Activated CD4-positive, alpha-beta T cell treated with anti-CD3 and anti-CD28 coated beads for 24 hours (primary cell): ENCODE data around the gene COL2A1.

Experiments used
- DNase-seq, 2 donors: peaks; one replicate each; pipeline ENCODE4 v3.0.0-alpha.2; 2020; ENCODE audit warnings: low read depth in 2 of 2

Gene COL2A1

DNA sequence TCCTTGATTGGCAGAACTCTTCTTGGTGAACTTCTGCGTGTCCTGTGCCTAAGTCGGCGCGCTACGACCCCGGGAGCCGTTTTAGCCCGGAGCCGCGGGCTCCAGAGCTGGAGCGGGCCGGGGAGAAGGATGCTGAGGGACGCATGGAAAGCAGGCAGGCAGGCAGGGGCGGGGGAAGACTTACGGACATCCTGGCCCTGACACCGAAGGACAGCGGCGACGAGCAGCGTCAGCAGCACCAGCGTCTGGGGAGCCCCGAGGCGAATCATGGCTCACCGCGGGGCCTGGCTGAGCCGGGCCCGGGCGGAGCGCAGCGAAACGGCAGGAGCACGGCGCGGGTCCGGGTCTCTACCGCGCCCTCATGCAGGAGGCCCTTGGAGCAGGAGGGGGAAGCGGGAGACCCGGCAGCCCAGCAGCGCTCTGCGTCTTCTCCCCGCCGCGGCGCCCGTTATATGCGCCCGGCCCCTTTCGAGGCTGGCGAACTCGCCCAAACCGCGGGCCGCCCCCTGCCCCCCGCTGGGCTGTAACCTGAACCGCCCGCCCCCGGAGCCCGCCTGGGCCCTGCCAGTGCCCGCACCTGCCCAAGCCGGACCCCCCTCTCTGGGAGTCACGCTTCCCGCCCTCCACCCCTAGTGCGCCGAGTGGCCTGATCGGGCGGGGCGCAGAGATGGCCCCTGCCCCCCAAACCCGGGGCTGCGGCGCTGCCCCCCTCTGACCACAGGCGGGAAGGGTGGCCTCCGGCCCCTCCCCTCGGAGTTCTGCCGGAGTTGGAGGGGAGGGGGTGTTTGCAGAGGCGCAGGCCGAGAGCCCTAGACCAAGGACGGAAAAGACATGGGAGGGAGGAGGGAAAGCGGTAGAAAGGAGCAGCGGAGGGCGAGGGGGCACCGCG, at the start of gene COL2A1:
Gene COL2A1, minus strand, starts transcription at position 424 of the 889 bp plus-strand sequence. Its CDS starts 155 bp downstream, at position 269.
- no peak for DNase-seq

- DNase-seq, result no peak
Observed at GRCh38 chr12:48053883-48054282, 49.6 kb upstream of the COL2A1 start.

- DNase-seq, result no peak
Observed at GRCh38 chr12:48053122-48053521, 48.8 kb upstream of the COL2A1 start.

GRCh38 chr12:48051681-48052080, 47.4 kb upstream of the COL2A1 start:
- no peak for DNase-seq

DNA sequence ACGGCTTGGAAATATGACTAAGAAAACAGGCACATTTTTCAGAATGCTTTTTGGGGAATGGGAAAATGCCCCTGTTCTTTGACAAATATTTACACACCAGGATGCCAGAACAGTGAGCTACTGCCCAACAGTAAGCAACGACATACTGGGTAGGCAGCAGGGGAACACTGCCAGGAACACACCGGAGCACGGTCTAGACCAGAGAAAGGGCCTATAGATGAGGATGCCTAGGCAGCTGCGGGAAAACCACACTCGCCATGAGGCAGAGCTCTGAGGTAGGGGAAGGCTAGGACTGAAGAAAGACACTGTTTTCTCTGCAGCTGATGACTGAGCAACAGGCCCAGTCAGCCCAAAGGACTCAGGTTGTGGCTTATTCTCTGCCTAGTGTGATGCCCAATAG, 45.9 kb upstream of the COL2A1 start:
- DNase-seq, result no peak

DNA sequence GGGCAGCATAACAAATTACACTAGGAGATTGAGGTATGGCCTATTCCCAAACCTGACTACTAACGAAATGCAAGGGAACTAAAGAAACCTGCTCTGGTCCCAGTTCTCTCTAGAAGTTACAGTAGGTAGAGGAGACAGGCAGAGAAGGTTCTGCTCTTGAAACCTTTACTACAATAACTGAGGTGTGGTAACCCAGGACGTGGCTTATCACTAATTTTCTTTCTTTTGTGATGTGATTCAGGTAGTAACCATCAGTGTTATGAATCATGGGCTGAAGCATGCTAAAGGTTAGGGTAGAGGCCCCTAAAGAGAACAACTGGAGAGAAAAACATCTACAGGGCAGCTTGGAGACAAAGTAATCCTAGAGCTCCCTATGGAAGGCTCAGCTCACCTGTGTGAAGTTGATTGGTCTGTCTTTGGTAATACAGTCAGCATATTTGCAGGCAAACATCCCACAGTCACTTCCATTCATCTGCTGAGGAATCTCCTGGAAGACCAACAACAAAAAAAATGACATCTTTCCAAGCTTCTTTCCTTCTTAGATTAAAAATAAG, 41.8 kb upstream of the COL2A1 start:
- DNase-seq, result no peak

GRCh38 chr12:48045061-48045846, 41.0 kb upstream of the COL2A1 start:
- DNase-seq, result no peak

- no peak for DNase-seq
Observed at GRCh38 chr12:48044396-48044795, 40.1 kb upstream of the COL2A1 start.

DNA sequence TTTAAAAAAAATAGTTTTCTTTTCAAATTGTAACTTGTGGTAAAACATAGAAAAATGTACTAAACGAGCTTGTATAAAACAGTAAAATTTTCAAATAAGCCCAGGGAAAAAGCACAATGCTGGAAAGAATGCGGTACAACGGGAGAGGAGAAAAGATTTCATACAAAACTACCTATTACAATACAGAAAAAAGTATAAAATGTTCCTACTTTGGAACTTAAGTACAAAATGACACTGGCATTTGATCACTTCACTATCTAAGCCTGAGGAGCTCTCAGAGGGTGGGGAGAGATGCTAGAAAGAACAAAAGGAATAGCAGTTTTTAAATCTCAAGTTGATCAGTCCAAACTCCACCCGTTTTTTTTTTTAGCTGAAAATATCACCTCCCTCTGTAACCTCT, 39.5 kb upstream of the COL2A1 start:
- no peak for DNase-seq

DNA sequence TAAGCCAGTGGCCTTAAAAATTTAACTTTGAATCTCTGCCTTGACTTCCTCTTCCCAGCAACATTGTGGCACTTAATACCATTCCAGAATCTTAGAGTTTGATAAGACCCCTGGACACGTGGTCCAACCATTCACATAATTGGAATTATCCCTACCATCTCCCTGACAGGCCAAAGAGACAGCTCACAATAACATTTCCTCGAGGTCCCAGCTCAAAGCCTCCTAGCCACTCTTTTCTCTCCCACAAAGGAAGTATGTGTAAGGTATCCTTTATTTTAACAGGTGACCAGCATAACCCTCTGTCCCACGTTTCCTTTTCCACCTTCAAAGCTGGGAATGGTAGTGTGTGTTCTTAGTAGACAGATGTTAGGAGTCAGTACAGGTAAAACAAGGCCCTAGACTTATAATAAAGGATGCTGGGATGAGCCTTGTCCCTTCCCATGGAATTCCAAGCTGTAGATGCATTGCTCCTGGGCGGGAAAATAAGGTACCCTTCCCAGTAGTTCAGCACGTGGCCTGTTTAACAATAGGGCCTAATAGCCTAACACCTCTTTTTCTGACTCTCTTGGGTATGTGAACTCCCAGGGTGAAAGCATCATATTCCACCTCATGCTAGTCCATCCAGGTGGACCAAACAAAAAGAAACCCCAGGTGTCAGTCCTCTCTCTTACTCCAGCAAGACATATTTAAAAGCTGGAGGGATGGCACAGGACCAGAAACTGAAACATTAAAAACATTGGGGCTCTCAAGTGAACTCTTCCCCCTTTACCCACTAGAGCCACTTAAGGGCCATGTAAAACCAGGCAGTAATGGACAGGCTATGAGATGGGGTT, 37.5 kb upstream of the COL2A1 start:
- no peak for DNase-seq

DNA sequence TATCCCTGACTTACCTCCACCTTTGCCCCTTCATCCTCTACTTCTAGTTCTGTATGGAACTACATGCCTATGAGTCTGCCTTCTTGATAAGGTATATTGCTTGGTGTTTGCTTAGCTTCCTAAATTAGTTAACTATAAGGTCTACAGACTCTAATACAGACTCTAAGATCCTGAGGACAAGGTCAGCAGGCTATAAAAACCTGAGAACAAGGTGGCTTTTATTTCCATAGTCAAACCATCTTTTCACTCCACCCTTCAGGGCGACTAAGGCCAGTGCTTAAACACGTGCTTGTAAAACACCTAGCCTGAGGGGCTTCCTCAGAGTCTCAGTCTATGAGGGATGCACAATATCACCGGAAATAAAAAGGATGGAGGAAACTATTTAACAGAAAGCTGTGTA, 36.1 kb upstream of the COL2A1 start:
- no peak for DNase-seq

DNA sequence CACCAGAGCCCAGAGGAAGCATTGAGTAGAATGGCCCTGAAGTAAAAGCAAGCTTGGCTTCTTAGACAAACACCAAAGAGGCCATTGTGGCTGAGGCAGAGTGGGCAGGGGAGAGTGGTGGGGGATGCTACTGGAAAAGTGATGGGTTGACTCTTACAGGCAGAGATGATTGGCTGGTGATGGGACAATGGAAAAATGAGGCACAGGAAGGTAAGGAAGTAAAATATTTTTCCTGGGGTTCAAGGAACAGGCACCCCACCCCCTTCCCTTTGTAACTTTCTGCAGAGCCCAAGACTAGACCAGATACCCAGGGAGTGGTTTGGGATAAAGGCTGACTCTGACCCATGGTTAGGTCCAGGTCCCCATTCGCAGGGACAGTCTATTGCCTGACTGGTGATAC, 34.9 kb upstream of the COL2A1 start:
- DNase-seq, result no peak

- DNase-seq, result no peak
Observed at GRCh38 chr12:48038085-48038484, 33.8 kb upstream of the COL2A1 start.

GRCh38 chr12:48037267-48037915, 33.1 kb upstream of the COL2A1 start:
- no peak for DNase-seq

- DNase-seq, result no peak
Observed at GRCh38 chr12:48036818-48037217, 32.5 kb upstream of the COL2A1 start.

DNA sequence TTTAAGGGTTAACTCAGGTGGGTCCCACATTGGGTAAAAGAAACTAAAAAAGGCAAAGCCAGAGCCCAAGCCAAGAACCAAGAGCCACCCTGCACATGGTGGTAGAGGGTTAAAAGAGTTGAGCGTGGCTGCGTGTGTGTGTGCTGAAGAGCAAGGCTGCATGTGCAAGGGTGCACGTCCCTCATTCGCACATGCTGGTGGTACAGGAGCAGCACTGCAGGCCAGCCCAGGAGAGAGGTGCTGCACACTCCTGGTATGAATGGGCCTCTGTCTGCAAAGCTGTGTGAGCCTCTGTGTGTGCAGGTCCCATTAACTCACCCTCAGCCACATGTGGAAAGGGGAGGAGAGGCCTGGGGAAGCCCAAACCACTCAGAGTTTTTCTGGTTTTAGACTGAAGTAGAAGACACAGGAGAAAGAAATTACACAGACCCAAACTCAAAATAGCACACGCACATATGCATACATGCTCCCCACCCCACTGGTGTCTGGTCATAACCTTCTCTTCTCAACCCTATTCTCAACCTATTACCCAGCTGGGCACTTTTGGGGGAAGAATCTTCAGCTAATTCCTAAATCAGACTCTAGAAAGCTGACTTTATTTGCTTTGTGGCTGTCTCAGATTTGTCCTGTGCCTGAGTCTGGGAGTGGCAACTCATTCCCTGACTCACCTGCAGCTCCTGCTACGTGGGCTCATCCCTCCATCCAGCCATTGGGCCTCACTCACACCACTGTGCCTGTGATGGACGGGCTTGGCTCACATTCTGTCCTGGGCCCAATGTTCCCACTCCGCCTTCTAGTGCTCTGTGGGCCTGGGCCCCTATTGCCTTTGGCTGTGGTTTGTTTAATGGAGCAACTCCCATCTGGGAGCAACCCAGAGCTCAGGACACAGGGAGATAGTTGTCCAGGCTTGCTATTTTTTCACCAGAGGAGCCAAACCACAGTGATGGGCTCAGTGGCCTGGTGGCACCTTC, 30.8 kb upstream of the COL2A1 start:
- DNase-seq, result no peak

DNA sequence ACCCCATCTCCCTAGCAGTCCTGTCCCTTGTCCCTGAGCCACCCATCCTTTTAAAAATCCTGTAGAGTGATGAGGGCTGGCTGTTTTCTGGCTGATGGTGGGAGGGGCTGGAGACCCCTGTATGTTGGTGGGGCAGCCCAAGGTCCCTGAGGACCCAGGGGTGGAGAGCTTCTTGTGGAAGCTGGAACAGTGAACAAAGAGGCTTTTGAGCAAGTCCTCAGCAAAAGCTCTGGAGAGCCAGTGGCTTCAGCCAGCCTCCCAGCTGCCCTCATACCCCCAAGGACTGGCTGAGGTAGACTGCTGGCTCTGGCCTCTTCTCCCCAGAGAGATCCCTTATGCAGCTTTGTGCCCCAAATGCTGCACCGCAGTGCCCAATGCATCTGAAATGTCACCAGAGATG, 29.2 kb upstream of the COL2A1 start:
- no peak for DNase-seq

DNA sequence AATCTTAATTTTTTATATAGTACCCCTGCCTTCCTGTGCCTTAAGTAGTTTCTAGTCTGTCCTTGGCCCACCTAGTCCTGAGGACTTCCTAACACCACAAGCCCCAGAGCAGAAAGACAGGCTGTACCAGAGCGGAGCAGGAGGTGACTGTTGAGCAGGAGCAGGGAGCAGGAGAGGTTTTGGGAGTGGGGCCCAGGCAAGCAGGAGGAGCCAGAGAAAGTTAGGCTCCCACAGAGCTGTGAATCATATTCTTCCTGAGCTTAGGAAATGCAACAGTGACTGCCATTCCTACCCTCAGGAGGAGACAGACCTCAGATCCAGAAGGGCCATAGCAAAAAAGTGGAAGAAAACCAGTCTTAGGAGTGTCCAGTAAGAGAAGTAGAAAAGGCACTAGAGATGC, 28.3 kb upstream of the COL2A1 start:
- no peak for DNase-seq

- DNase-seq, result no peak
Observed at GRCh38 chr12:48031135-48031960, 27.1 kb upstream of the COL2A1 start.
